Caki2 (cell line): Measurements from ENCODE around the gene CARD8. TPM values are rescaled to one million over a fixed set of nuclear protein-coding genes. Genes with fewer than 3 reads are reported as not detected.
"Not testable (repeated sequence)": the region's sequence is repeated elsewhere in the genome, so short reads cannot be mapped to it uniquely, and the experiment has no call there.

ENCODE experiments used
- DNase-seq: peaks from one replicate; pipeline ENCODE4 v3.0.0-alpha.2; 2015; ENCODE audit warnings: low read depth
- in situ Hi-C: cut with HindIII; loops from 2 replicates; pipeline ENCODE4 v1.10.0; 2016; ENCODE audit warnings: low sequenced_read_pairs, low pct_unique_long_range_greater_than_20kb, mixed read lengths
- total RNA-seq: library from RNA; depleted of rRNA; stranded (reverse); fragments of >200 nt; shearing (Covaris generic); gene quantifications from 2 replicates; pipeline ENCODE4 v1.2.3, GENCODE V29; 2014; ENCODE audit warnings: low replicate concordance

The CARD8 gene
- total RNA-seq, 1 experiment from 2014 or later: 13.5 TPM

DNA sequence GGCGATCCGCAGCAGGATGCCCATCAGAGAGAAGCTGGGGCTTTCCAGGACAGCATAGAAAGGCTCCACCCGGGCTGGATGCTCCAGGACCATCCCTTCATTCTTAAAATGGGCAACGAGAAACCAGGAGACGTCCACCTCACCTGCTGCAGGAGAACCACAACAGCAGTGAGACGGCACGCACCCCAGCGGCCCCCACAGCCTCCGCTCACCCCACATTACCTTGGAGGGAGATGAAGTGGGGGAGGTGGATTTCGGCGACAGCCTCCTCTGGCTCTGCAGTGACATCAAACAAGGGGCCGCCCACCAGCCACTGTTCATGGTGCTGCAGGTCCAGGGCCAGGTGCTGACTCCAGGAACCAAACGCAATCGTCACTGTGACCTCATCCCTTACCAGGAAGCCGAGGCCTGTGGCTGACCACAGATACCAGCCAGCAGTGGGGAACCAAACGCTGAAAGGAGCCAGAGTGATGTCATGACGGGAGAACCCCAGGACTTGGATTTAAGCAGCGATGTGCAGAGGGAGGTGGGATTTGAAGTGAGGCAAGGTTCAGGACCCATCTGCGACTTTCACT lies 25.1 kb downstream of the CARD8 start:
- DNase-seq: no peak
- in situ Hi-C loops: no loop called here

DNA sequence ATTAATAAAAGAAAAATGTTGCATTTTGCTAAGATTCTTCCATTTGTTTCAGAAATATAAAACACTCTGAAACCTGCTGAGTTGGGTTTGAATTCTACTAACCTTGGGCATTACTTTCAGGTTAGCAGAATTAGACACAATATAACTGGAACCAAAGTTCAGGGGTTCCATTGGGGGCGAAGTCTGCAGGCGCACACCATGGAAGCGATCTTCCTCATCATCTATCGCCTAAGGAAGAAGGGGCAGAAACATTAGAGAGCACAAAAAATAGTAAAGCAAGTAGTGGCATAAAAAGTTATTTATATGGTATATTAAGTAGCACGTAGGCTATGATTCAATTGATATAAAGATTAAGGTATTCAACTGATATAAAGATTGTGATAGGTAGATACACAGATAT lies 34.1 kb downstream of the CARD8 start:
- in situ Hi-C loops: no loop called here
- no peak for DNase-seq

DNA sequence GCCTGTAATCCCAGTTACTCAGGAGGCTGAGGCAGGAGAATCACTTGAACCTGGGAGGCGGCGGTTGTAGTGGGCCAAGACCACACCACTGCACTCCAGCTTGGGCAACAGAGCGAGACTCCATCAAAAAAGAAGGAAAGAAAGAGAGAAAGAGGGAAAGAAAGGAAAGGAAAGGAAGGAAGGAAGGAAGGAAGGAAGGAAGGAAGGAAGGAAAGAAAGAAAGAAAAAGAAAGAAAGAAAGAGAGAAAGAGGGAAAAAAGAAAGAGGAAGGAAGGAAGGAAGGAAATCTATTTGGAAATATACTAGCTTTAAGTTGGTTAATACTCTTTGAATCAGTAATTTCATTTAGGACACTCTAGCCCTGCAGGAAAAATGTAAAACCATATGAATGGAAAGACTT lies 34.9 kb downstream of the CARD8 start:
- DNase-seq, in situ Hi-C loops: not testable (repeated sequence)

DNA sequence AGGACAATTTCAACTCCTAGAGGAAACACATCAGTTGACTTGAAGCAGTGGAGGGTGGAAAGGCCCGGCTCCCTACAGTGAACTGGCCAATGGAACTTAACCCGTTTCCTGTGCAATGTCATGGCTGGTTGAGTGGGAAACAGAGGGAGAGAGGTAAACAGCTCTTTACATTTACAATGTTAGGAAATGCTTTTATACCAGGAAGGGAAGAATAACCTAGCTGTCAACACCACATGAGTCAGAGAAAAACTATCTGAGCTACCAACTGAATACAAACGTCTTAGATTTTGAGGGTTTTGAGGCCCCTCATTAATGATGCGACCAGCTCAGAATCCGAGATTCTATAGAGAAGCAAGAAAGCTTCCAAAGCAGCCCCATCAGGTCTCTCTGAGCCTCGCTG lies 36.7 kb downstream of the CARD8 start:
- DNase-seq: peak; percentile 43
- in situ Hi-C loops: no loop called here

DNA sequence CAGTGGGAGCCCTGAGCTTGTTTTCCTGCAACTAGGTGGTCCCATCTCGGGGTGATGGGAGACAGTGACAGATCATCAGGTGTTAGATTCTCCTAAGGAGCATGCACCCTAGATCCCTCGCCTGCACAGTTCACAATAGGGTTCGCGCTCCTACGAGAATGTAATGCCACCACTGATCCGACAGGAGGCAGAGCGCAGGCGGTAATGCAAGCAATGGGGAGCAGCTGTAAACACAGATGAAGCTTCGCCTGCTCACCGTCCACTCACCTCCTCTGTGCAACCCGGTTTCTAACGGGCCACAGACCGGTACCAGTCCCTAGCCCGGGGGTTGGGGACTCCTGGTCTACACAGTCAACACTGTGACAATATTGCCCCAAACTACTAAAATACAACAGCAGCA lies 38.8 kb downstream of the CARD8 start:
- no peak for DNase-seq
- in situ Hi-C loops: no loop called here

DNA sequence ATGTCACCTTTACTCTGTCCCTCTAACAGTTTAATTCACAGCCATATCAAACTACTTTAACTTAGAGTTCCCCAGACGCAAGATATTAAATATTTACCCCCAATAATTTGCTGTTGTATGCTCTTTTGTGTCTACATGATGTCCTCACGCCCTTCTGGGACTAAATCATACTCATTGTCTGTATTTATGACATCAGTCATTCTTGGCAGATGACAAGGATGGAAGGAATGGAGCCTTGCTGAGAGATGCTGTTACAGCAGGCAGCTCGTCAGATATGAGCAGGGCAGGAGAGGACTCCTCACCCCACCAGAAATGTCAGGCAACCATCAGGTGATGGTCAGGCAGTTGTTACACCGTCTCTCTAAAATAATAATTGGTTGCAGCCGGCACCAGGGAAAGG lies 41.8 kb downstream of the CARD8 start:
- DNase-seq: no peak
- in situ Hi-C loops: no loop called here

DNA sequence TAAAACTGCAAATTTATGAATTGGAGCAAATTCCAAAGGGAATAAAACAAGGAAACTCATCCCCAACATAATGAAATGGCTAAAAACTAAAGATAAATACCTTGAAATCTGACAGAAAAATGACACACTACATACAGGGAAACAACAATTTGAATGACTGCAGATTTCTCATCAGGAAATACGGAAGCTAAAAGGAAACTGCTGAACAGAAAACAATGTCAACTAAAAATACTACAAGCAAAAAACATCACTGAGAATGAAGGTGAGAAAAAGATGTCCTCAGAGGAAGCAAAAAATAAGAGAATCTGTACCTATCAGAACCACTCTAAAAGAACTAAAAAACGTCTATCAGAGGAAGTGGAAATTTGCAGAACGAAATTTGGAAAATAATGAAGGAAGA lies 45.7 kb downstream of the CARD8 start:
- no peak for DNase-seq
- in situ Hi-C loops: no loop called here

DNA sequence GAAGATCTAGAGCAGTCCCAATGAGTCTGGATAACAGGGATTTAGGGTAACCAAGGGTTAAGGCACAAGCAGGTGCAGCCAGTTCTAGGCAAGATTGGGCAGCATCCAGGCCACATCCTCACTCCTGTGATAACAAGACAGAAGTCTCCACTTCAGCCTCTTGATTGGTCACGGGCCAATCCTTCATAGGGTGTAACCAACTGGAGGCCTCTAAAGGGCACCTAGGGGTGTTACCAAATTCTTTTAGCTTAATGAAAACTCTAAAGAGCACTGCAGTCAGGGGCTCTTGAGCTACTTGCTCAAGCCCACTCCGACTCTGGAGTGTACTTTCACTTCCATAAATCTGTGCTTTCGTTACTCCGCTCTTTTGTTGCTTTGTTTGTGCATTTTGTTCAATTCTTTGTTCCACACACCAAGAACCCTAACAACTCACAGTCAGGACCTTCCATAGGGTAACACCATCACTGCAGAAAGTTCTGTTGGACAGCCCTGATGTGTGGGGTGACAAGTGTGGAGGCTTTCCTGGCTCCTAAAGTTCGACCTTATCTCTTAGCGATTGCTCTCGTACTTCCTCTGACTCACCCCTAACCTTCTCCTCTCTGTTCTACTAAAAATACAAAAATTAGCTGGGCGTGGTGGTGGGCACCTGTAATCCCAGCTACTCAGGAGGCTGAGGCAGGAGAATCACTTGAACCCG lies 49.2 kb downstream of the CARD8 start:
- DNase-seq: no peak
- in situ Hi-C loops: no loop called here

DNA sequence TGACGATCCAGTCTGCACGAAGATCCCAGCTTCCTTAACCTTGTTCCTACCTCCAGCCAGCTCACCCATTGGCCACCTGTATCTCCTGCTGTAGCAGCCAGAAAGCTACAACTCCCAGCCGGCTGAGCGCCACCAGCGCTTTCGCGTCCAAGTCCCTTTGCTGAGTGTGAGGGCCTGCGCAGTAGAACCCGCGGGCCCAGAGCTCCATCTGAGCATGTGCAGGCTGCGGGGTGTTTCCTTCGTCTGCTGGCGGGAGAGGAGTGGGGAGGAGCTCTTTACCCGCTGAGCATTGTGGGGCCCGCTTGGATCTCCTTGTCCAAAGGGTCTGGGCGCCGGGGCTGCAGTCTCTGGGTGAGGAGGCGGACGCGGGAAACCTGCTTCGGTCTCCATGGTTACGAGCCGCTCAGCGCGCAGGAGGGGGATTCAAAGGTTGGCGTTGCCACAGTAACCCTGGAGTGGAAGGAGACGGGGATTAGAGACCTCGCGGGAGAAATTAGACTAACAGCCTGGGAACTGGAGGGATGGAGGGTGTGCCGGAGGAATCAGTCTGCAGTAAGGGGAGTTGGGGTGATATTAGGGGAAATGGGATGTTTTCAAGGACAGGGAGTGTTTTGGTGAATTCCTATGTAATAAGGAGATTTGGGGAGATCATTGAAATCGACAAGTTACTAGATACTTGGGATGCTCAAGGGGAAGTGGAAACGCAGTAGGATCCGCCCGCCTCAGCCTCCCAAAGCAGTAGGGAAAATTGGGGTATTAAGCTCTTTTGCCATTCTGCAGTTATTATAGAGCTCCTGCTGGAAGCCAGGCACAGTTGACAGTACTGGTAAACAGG lies 51.7 kb downstream of the CARD8 start:
- in situ Hi-C loops: no loop called here
- peak; percentile 99 for DNase-seq

DNA sequence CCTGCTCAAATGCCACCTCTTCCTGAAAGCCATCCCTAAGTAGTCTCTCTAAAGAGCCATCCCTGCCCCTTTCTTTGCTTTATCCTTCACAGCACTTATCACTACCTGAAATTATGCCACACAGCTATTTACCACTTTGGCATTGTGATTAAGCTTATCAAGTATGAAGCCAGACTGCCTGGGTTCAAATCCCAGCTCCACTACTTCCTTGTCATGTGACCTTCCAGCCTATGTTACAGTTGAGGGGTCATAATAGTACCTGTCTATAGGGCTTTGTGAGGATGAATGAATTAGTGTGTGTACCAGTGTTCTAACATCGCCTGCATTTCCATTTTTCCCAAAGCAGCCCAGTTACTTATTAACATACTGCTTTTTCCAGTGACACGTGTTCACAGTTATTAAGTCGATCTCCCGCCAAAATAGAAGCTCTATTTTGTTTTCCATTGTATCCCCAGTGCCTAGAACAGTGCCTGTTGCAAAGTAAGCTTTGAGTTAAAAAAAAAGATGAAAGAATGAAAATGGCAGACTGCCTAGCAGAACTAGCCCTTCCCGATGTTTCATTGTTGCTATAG lies 52.4 kb downstream of the CARD8 start:
- no peak for DNase-seq
- in situ Hi-C loops: no loop called here

DNA sequence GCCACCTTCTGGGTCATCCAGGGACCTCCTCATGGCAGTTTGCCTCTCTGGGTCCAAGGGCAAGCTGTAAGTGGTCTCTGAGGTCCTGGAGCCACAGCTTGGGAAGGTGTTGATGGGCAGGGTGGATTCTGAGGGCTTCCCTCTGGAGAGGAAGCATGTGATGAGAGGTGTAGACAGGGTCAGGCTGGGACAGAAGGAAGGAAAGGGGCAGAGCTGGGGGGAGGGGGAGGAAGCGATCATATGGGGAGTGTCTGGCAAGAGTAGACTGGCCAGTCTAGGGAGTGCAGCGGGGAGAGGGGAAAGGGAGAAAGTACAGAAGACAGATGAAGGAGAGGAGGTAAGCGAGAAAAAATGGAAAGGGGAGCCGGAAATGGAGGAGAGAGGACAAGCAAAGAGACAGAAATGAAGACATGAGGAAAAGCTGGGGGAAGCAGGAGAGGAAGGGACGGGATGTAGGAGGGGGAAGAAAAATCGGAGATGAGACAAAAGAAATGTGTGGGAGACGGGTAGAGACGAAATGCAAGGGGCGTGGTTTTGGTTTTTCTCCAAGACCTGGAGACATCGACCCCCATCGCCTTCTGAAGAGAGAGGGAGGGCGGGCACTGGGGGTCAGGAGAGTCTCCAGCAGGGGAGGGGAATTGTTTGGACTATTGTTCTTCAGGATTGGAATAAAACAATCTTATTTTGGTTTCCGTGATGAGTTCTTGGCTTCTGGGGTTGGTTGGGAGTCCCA lies 58.6 kb downstream of the CARD8 start:
- in situ Hi-C loops: no loop called here
- DNase-seq: no peak

DNA sequence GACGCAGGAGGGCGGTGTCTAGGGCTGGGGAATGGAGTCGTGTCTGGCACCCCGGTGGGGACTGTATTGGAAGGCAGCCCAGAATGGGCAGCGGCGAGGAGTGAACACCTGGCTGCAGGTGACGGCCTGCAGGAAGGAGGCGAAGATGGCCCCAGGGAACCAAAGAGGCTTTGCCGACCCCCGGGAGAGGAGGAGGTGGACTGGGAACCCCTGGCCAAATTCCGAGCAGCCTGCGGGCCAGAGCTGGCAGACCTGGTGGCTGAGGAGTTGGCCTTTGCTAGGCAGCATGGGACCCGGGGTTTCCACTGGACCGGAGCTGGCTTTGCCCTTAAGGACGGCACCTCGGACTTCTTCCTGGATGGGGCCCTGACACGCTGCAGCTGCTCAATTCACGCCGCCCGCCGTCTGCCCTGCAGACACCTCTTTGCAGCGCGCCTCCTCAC lies 59.4 kb downstream of the CARD8 start:
- DNase-seq: no peak

DNA sequence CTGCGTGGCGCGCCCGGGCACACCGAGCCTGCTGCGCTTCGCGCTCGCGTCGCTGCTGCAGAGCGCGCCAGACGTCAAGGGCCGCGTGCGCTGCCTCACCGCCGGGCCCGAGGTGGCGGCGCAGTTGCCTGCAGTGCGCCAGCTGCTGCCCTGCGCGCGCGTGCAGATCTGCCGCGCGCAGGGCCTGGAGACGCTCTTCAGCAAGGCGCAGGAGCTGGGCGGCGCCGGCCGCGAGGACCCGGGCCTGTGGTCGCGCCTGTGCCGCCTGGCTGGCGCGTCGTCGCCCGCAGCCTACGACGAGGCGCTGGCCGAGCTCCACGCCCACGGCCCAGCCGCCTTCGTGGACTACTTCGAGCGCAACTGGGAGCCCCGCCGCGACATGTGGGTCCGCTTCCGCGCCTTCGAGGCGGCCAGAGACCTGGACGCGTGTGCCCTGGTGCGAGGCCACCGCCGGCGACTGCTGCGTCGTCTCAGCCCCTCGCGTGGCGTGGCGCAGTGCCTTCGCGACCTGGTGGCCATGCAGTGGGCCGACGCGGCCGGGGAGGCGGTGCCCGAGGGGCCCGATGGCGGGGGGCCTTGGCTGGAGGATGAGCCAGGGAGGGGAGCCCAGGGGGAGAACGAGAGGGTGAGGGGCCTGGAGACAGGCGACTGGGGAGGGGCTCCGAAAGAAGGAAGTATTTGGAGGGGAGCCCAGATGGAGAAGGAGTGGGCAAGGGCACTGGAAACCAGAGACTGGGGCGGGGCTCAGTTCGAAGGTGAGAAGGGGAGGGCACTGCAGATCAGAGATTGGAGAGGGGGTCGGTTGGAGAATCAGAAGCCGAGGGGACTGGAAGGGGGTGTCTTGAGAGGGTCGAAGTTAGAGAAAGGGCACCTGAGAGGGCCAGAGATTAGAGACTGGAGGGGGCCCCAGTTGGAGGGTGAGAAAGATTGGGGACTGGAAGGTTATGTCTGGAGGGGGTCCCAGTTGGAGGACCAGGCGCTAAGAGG lies 60.6 kb downstream of the CARD8 start:
- DNase-seq: no peak
- in situ Hi-C loops: no loop called here

More for the DNA sequence above, 59.4 kb downstream of the CARD8 start:
- in situ Hi-C loops: no loop called here

DNA sequence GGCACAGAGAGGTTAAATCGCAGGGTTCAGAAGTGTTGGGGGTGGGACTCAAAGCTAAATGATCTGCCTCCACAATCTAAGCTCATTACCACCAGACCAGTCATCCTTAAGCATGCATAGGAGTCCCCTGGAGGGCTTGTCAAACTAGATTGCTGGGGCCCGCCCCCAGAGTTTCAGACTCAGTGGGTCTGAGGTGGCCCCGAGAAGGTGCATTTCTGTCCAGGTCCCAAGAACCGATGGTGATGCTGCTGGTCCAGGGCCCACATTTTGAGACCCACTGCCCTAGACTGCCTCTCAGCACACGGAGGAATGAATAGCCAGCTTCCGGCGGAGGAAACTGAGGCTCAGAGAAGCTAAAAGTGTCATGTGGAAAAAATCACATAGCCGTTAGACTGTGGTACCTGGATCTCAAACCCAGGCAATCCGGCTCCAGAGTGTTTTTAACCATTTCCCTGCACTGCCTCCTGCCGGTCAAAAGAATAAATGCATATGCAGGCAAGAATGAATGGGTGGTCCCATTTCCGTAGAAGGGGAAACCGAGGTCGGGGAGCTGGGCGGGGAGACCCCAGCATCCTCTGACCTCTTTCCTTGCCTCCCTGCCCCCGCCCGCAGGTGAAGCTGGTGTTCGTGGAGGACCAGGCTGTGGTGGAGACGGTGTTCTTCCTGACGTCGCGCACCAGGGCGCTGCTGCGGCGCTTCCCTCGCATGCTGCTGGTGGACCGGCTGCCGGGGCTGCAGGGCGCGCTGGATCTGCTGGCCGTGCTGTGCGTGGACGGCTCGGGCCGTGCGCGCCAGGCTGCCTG lies 61.5 kb downstream of the CARD8 start:
- no peak for DNase-seq
- in situ Hi-C loops: no loop called here

DNA sequence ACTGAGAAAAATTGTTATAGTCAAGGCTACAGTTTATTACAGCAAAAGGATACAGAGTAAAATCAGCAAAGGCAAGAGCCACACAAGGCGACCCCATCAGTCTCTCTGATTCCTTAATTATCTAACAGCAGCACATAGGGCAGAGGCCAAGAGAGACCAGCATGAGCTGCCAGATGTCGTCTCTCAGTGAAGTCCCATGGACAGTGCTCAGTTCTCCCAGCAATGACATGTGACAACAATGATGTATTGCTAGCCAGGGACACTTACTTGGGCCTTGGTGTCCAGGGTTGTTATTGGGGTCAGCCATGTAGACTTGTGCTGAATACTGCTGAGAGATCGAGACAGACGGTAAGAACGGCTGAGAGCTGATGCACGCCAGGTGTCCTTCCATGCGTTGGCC lies 63.0 kb downstream of the CARD8 start:
- in situ Hi-C loops: no loop called here
- no peak for DNase-seq

DNA sequence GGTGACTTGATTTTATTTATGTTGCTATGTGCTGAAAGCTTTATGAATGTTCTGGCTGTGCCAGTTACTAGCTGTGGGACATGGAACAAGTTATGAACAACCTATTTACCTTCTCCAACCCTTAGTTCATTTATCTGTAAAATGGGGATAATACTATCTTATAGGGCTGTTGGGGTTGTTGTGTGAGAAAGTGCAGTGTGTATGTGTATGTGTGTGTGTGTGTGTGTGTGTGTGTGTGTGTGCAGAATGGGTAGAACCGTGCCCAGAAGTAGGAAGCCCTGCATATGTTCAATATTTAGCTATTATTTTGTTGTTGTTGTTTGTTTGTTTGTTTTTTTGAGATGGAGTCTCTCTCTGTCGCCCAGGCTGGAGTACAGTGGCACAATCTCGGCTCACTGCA lies 64.8 kb downstream of the CARD8 start:
- DNase-seq: no peak
- in situ Hi-C loops: no loop called here
